ENCODE data around the gene HIRA. TPM values are rescaled to one million over a fixed set of nuclear protein-coding genes. Genes with fewer than 3 reads are reported as not detected.
A peak's percentile ranks its signal among the peaks of the same experiment; 100 is the strongest.

The HIRA gene
- polyA plus RNA-seq, 6 donors from 2014 or later: 4.9 to 13.3 (median 10.4) TPM

GRCh38 chr22:19406846-19407245 is 24.7 kb downstream of the HIRA start:
- Mint-ChIP-seq H3K27ac (peak overlapping the region in 1 of 6 donors; percentile 66), H3K36me3 (peaks cover 12 to 19% of the 10 kb centered on the region in 2 donors), H3K27me3 (no peaks in the 10 kb centered on the region), H3K4me1 (peaks cover 16 to 27% (median 19%) of the 10 kb centered on the region in 3 donors), H3K4me3 (no peak overlapping the region), H3K9me3 (no peaks in the 10 kb centered on the region)
- no peak for DNase-seq
- ATAC-seq (ENCODE audit: low read depth in 2 of 2): no peak

GRCh38 chr22:19406281-19406811 is 25.2 kb downstream of the HIRA start:
- H3K27me3 Mint-ChIP-seq: no peaks in the 10 kb centered on the region
- H3K4me3 Mint-ChIP-seq: no peak overlapping the region
- H3K4me1 Mint-ChIP-seq: peaks cover 15 to 24% (median 23%) of the 10 kb centered on the region in 3 donors
- no peak for DNase-seq
- H3K27ac Mint-ChIP-seq: peak overlapping the region in 1 of 6 donors; percentile 20
- no peak for ATAC-seq (ENCODE audit: low read depth in 2 of 2)
- H3K36me3 Mint-ChIP-seq: peaks cover 17 to 23% of the 10 kb centered on the region in 2 donors
- H3K9me3 Mint-ChIP-seq: no peaks in the 10 kb centered on the region

- ATAC-seq (ENCODE audit: low read depth in 2 of 2) (no peak), DNase-seq (no peak)
- Mint-ChIP-seq H3K9me3 (no peaks in the 10 kb centered on the region), H3K36me3 (peaks cover 24 to 26% of the 10 kb centered on the region in 2 donors), H3K27me3 (no peaks in the 10 kb centered on the region), H3K27ac (peak overlapping the region in 1 of 6 donors; percentile 39), H3K4me3 (no peak overlapping the region), H3K4me1 (peaks cover 15 to 23% (median 19%) of the 10 kb centered on the region in 3 donors)
Observed at GRCh38 chr22:19405652-19406051, 25.9 kb downstream of the HIRA start.

- Mint-ChIP-seq H3K36me3 (peaks cover 26 to 28% of the 10 kb centered on the region in 2 donors), H3K9me3 (no peaks in the 10 kb centered on the region), H3K27ac (peak overlapping the region in 3 of 6 donors; percentile 49 to 53 (median 53)), H3K4me3 (peak overlapping the region in 1 of 8 donors; percentile 23), H3K4me1 (peaks cover 15 to 23% (median 19%) of the 10 kb centered on the region in 3 donors), H3K27me3 (no peaks in the 10 kb centered on the region)
- no peak for ATAC-seq (ENCODE audit: low read depth in 2 of 2)
- DNase-seq: no peak
Observed at GRCh38 chr22:19405133-19405532, 26.4 kb downstream of the HIRA start.

- no peak for DNase-seq
- Mint-ChIP-seq H3K36me3 (peaks cover 24 to 26% of the 10 kb centered on the region in 2 donors), H3K4me3 (peak overlapping the region in 2 of 8 donors; percentile 16 to 23), H3K27ac (peak overlapping the region in 4 of 6 donors; percentile 24 to 88 (median 53)), H3K27me3 (no peaks in the 10 kb centered on the region), H3K9me3 (no peaks in the 10 kb centered on the region), H3K4me1 (peaks cover 15 to 23% (median 19%) of the 10 kb centered on the region in 3 donors)
- no peak for ATAC-seq (ENCODE audit: low read depth in 2 of 2)
Observed at GRCh38 chr22:19404676-19405075, 26.9 kb downstream of the HIRA start.

- H3K27me3 Mint-ChIP-seq: no peaks in the 10 kb centered on the region
- no peaks in the 10 kb centered on the region for H3K9me3 Mint-ChIP-seq
- peaks cover 21 to 26% of the 10 kb centered on the region in 2 donors for H3K36me3 Mint-ChIP-seq
- peak overlapping the region in 3 of 6 donors; percentile 28 to 63 (median 52) for H3K27ac Mint-ChIP-seq
- DNase-seq (no peak), ATAC-seq (ENCODE audit: low read depth in 2 of 2) (no peak)
- H3K4me1 Mint-ChIP-seq: peaks cover 15 to 23% (median 19%) of the 10 kb centered on the region in 3 donors
- no peak overlapping the region for H3K4me3 Mint-ChIP-seq
Observed at GRCh38 chr22:19402642-19403191, 28.8 kb downstream of the HIRA start.

- no peaks in the 10 kb centered on the region for H3K9me3 Mint-ChIP-seq
Observed at GRCh38 chr22:19401483-19401882, 30.1 kb downstream of the HIRA start.

GRCh38 chr22:19400881-19401280 is 30.7 kb downstream of the HIRA start:
- peaks cover 19 to 21% of the 10 kb centered on the region in 2 donors for H3K36me3 Mint-ChIP-seq
- H3K27ac Mint-ChIP-seq: peak overlapping the region in 4 of 6 donors; percentile 39 to 54 (median 51)
- H3K4me3 Mint-ChIP-seq: no peak overlapping the region
- no peaks in the 10 kb centered on the region for H3K27me3 Mint-ChIP-seq
- H3K4me1 Mint-ChIP-seq: peaks cover 15 to 23% (median 19%) of the 10 kb centered on the region in 3 donors
- DNase-seq (no peak), ATAC-seq (ENCODE audit: low read depth in 2 of 2) (no peak)
- H3K9me3 Mint-ChIP-seq: no peaks in the 10 kb centered on the region

More at GRCh38 chr22:19401483-19401882, 30.1 kb downstream of the HIRA start:
- Mint-ChIP-seq H3K4me1 (peaks cover 15 to 23% (median 19%) of the 10 kb centered on the region in 3 donors), H3K27ac (peak overlapping the region in 3 of 6 donors; percentile 44 to 54 (median 52)), H3K27me3 (no peaks in the 10 kb centered on the region), H3K4me3 (no peak overlapping the region), H3K36me3 (peaks cover 21 to 22% of the 10 kb centered on the region in 2 donors)
- DNase-seq (no peak), ATAC-seq (ENCODE audit: low read depth in 2 of 2) (no peak)

GRCh38 chr22:19398652-19399051 is 32.9 kb downstream of the HIRA start:
- DNase-seq (no peak), ATAC-seq (ENCODE audit: low read depth in 2 of 2) (no peak)
- H3K9me3 Mint-ChIP-seq: no peaks in the 10 kb centered on the region
- no peak overlapping the region for H3K27ac Mint-ChIP-seq
- peaks cover 0 to 7% (median under 1%) of the 10 kb centered on the region in 3 donors for H3K4me1 Mint-ChIP-seq
- no peaks in the 10 kb centered on the region for H3K27me3 Mint-ChIP-seq
- no peak overlapping the region for H3K4me3 Mint-ChIP-seq
- H3K36me3 Mint-ChIP-seq: peaks cover 25 to 29% of the 10 kb centered on the region in 2 donors

GRCh38 chr22:19398206-19398605 is 33.3 kb downstream of the HIRA start:
- Mint-ChIP-seq H3K27ac (no peak overlapping the region), H3K9me3 (no peaks in the 10 kb centered on the region), H3K36me3 (peaks cover 25 to 29% of the 10 kb centered on the region in 2 donors), H3K4me1 (peaks cover 0 to 7% (median 0%) of the 10 kb centered on the region in 3 donors), H3K27me3 (no peaks in the 10 kb centered on the region), H3K4me3 (no peak overlapping the region)
- no peak for ATAC-seq (ENCODE audit: low read depth in 2 of 2)
- no peak for DNase-seq

- Mint-ChIP-seq H3K36me3 (peaks cover 25 to 29% of the 10 kb centered on the region in 2 donors), H3K27ac (no peak overlapping the region)
Observed at GRCh38 chr22:19397734-19398104, 33.8 kb downstream of the HIRA start.

GRCh38 chr22:19396934-19397733 is 34.4 kb downstream of the HIRA start:
- Mint-ChIP-seq H3K27me3 (no peaks in the 10 kb centered on the region), H3K4me3 (no peak overlapping the region), H3K27ac (peak overlapping the region in 1 of 6 donors; percentile 49), H3K36me3 (peaks cover 22 to 28% of the 10 kb centered on the region in 2 donors), H3K9me3 (no peaks in the 10 kb centered on the region), H3K4me1 (peaks cover 0 to 7% (median 0%) of the 10 kb centered on the region in 3 donors)
- ATAC-seq (ENCODE audit: low read depth in 2 of 2): no peak
- DNase-seq: no peak

More at GRCh38 chr22:19397734-19398104, 33.8 kb downstream of the HIRA start:
- H3K27me3 Mint-ChIP-seq: no peaks in the 10 kb centered on the region
- ATAC-seq (ENCODE audit: low read depth in 2 of 2) (no peak), DNase-seq (no peak)
- H3K4me1 Mint-ChIP-seq: peaks cover 0 to 7% (median 0%) of the 10 kb centered on the region in 3 donors
- no peak overlapping the region for H3K4me3 Mint-ChIP-seq
- no peaks in the 10 kb centered on the region for H3K9me3 Mint-ChIP-seq

GRCh38 chr22:19396561-19396933 is 35.0 kb downstream of the HIRA start:
- DNase-seq (no peak), ATAC-seq (ENCODE audit: low read depth in 2 of 2) (no peak)
- no peak overlapping the region for H3K27ac Mint-ChIP-seq
- peaks cover 0 to 1% (median 0%) of the 10 kb centered on the region in 3 donors for H3K4me1 Mint-ChIP-seq
- no peaks in the 10 kb centered on the region for H3K27me3 Mint-ChIP-seq
- no peaks in the 10 kb centered on the region for H3K9me3 Mint-ChIP-seq
- no peak overlapping the region for H3K4me3 Mint-ChIP-seq
- H3K36me3 Mint-ChIP-seq: peaks cover 17 to 22% of the 10 kb centered on the region in 2 donors
